ENCODE measurements around the gene DSTN. TPM values are rescaled to one million over a fixed set of nuclear protein-coding genes. Genes with fewer than 3 reads are reported as not detected.

Gene DSTN
- polyA plus RNA-seq, 1 experiment = 295 TPM

- ChIA-PET CTCF (no interaction called here), POLR2A (no interaction called here)
- H3K27me3 ChIP-seq (ENCODE audit: control insufficient read depth, insufficient read depth, low read length) = no peaks in the 10 kb centered on the region
- peak overlapping the region; percentile 98 for H3K4me3 ChIP-seq (ENCODE audit: low read depth, low read length)
- no peak for TF ChIP-seq CTCF (IDR thresholded peaks at IDR 0.05; ENCODE audit: insufficient read depth, low read depth, low read length)
- no peak for DNase-seq (ENCODE audit: low read depth)
- H3K36me3 ChIP-seq (ENCODE audit: control insufficient read depth, insufficient read depth, low read length) = no peaks in the 10 kb centered on the region
These were observed 1.7 kb upstream of the DSTN start for GRCh38 chr20:17568045-17568788.

- Histone ChIP-seq H3K36me3 (ENCODE audit: control insufficient read depth, insufficient read depth, low read length) (no peaks in the 10 kb centered on the region), H3K4me3 (ENCODE audit: low read depth, low read length) (peak overlapping the region; percentile 98), H3K27me3 (ENCODE audit: control insufficient read depth, insufficient read depth, low read length) (no peaks in the 10 kb centered on the region)
- peak; percentile 97 for DNase-seq (ENCODE audit: low read depth)
- TF ChIP-seq CTCF (IDR thresholded peaks at IDR 0.05; ENCODE audit: insufficient read depth, low read depth, low read length) = no peak
- POLR2A ChIA-PET = interaction anchor here (0.7 to 1.1 kb wide), 2 partner anchors 26 to 391 kb away, joined by 3 to 13 read pairs; no protein-coding TSS in a partner anchor
- CTCF ChIA-PET = interaction anchor here (2.0 to 4.8 kb wide), 2 partner anchors 27 to 32 kb away, joined by 16 to 35 read pairs; no protein-coding TSS in a partner anchor
These were observed 828 bp upstream of the DSTN start for GRCh38 chr20:17568972-17569521.

GRCh38 chr20:17570347-17571152, 675 bp downstream of the DSTN start:
- no peaks in the 10 kb centered on the region for H3K36me3 ChIP-seq (ENCODE audit: control insufficient read depth, insufficient read depth, low read length)
- no peak for DNase-seq (ENCODE audit: low read depth)
- ChIA-PET POLR2A (interaction anchor here (0.6 to 1.1 kb wide), 9 partner anchors 14 to 1365 kb away, joined by 3 to 13 read pairs (median 3); no protein-coding TSS in a partner anchor), CTCF (interaction anchor here (0.7 to 4.8 kb wide), 13 partner anchors 10 to 328 kb away, joined by 3 to 35 read pairs (median 4); no protein-coding TSS in a partner anchor)
- peak overlapping the region; percentile 98 for H3K4me3 ChIP-seq (ENCODE audit: low read depth, low read length)
- peak; percentile 7; the same call in 1 of the 2 replicates for TF ChIP-seq CTCF (IDR thresholded peaks at IDR 0.05; ENCODE audit: insufficient read depth, low read depth, low read length)
- H3K27me3 ChIP-seq (ENCODE audit: control insufficient read depth, insufficient read depth, low read length) = no peaks in the 10 kb centered on the region

- CTCF ChIA-PET = interaction anchor here (0.7 to 4.8 kb wide), 11 partner anchors 11 to 66 kb away, joined by 3 to 35 read pairs (median 4); no protein-coding TSS in a partner anchor
- POLR2A ChIA-PET = interaction anchor here (0.6 to 1.1 kb wide), 5 partner anchors 19 to 112 kb away, joined by 3 read pairs; no protein-coding TSS in a partner anchor
- no peak for TF ChIP-seq CTCF (IDR thresholded peaks at IDR 0.05; ENCODE audit: insufficient read depth, low read depth, low read length)
- Histone ChIP-seq H3K4me3 (ENCODE audit: low read depth, low read length) (peak overlapping the region; percentile 98), H3K36me3 (ENCODE audit: control insufficient read depth, insufficient read depth, low read length) (no peaks in the 10 kb centered on the region), H3K27me3 (ENCODE audit: control insufficient read depth, insufficient read depth, low read length) (no peaks in the 10 kb centered on the region)
- DNase-seq (ENCODE audit: low read depth) = no peak
These were observed 1.3 kb downstream of the DSTN start for GRCh38 chr20:17571153-17571527.
